Astrocyte (in vitro differentiated cells and primary cell): ENCODE data around the gene PRKAG3. TPM values are rescaled to one million over a fixed set of nuclear protein-coding genes. Genes with fewer than 3 reads are reported as not detected.
A peak's percentile ranks its signal among the peaks of the same experiment; 100 is the strongest.

Source experiments
- DNase-seq: peaks from one replicate; pipeline ENCODE4 v3.0.0-alpha.2; 2010; ENCODE audit warnings: low read depth
- FAIRE-seq: peaks from 2 replicates; lab custom pipeline; 2011; peaks lifted over from hg19 to GRCh38; lab: Jason Lieb, UNC
- H2AFZ ChIP-seq: 2 replicates; pipeline ENCODE4 v1.6.0; 2012; ENCODE audit warnings: low read depth, low read length, inconsistent platforms
- H3K27ac ChIP-seq: 2 replicates; pipeline ENCODE4 v1.5.1; 2011; ENCODE audit warnings: low read depth, low read length, inconsistent platforms
- H3K27me3 ChIP-seq: 2 replicates; pipeline ENCODE4 v1.6.0; 2011; ENCODE audit warnings: low read length, inconsistent platforms; ENCODE audit not compliant: insufficient read depth
- H3K36me3 ChIP-seq: 2 replicates; pipeline ENCODE4 v1.5.1; 2011; ENCODE audit warnings: low read length, inconsistent platforms; ENCODE audit not compliant: insufficient read depth
- H3K4me1 ChIP-seq: 2 replicates; pipeline ENCODE4 v1.5.1; 2011; ENCODE audit warnings: low read length, inconsistent platforms; ENCODE audit not compliant: insufficient read depth
- H3K4me2 ChIP-seq: 2 replicates; pipeline ENCODE4 v1.6.0; 2012; ENCODE audit warnings: low read length, inconsistent platforms
- H3K4me3 ChIP-seq: 2 replicates; pipeline ENCODE4 v1.5.1; 2011; ENCODE audit warnings: low read depth, mild to moderate bottlenecking, low read length, inconsistent platforms; ENCODE audit not compliant: insufficient read depth
- H3K79me2 ChIP-seq: 2 replicates; pipeline ENCODE4 v1.6.0; 2012; ENCODE audit warnings: mild to moderate bottlenecking, low read length, inconsistent platforms; ENCODE audit not compliant: insufficient read depth
- H3K9ac ChIP-seq: 2 replicates; pipeline ENCODE4 v1.6.0; 2012; ENCODE audit warnings: mild to moderate bottlenecking, low read length, inconsistent platforms
- H3K9me3 ChIP-seq: 2 replicates; pipeline ENCODE4 v1.5.1; 2012; ENCODE audit warnings: low read depth, mild to moderate bottlenecking, low read length, inconsistent platforms; ENCODE audit not compliant: insufficient read depth
- H4K20me1 ChIP-seq: 2 replicates; pipeline ENCODE4 v1.6.0; 2012; ENCODE audit warnings: low read length, inconsistent platforms; ENCODE audit not compliant: insufficient read depth
- H3K27ac Mint-ChIP-seq: one replicate; pipeline ENCODE4 v1.8.0; 2021; ENCODE audit warnings: mild to moderate bottlenecking, mixed read lengths; ENCODE audit not compliant: unreplicated experiment
- H3K27me3 Mint-ChIP-seq: one replicate; pipeline ENCODE4 v1.8.0; 2021; ENCODE audit warnings: low read depth, mixed read lengths; ENCODE audit not compliant: unreplicated experiment
- H3K36me3 Mint-ChIP-seq: one replicate; pipeline ENCODE4 v1.8.0; 2021; ENCODE audit warnings: low read depth, mixed read lengths; ENCODE audit not compliant: unreplicated experiment
- H3K4me1 Mint-ChIP-seq: one replicate; pipeline ENCODE4 v1.8.0; 2021; ENCODE audit warnings: low read depth, mixed read lengths; ENCODE audit not compliant: unreplicated experiment
- H3K4me3 Mint-ChIP-seq: one replicate; pipeline ENCODE4 v1.8.0; 2021; ENCODE audit warnings: mild to moderate bottlenecking, moderate library complexity, mixed read lengths; ENCODE audit not compliant: unreplicated experiment
- H3K9me3 Mint-ChIP-seq: one replicate; pipeline ENCODE4 v1.8.0; 2021; ENCODE audit warnings: mild to moderate bottlenecking, mixed read lengths; ENCODE audit not compliant: unreplicated experiment
- EZH2 ChIP-seq: IDR thresholded peaks from 2 replicates; pipeline ENCODE4 v1.6.1; 2012; ENCODE audit warnings: mild to moderate bottlenecking, low read length, inconsistent platforms; ENCODE audit not compliant: insufficient read depth
- total RNA-seq: library from RNA; stranded (reverse); gene quantifications from 2 replicates; pipeline ENCODE4 v1.2.1, GENCODE V29; 2021
- TF ChIP-seq, protein P1 (sequence below): IDR thresholded peaks from 2 replicates; pipeline ENCODE4 v1.5.1; 2011; ENCODE audit warnings: low read depth, mild to moderate bottlenecking, inconsistent platforms, low read length, moderate library complexity; ENCODE audit not compliant: insufficient read depth

PRKAG3 gene
- total RNA-seq, 1 donor from 2014 or later = not detected

DNA sequence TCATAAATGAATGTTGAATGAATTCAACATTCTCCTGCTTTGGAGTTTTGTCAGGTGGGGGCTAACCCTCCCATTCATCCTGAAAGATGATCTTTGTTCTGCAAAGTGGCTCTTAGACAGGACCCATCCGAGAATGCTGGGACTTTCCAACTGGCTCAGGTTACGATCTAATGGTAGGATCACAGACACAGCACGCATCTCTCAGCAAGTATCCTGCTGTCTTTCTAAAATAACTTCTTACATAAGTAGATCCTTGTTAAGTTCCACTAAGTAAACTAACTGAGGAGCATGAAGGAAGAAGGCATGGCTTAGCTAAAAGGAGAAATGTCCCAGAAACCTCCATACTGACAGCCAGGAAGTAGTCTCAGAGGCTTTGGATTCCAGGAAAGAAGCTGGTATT, 26.0 kb downstream of the PRKAG3 start:
- H3K4me1 Mint-ChIP-seq = peaks cover 6% of the 10 kb centered on the region
- H3K79me2 ChIP-seq = no peaks in the 10 kb centered on the region
- no peaks in the 10 kb centered on the region for H4K20me1 ChIP-seq
- peak overlapping the region; percentile 97 for H3K27ac Mint-ChIP-seq
- peak; percentile 41 for DNase-seq
- no peak overlapping the region for H3K4me3 Mint-ChIP-seq
- no peak overlapping the region for H3K27ac ChIP-seq
- TF ChIP-seq, protein P1, sequence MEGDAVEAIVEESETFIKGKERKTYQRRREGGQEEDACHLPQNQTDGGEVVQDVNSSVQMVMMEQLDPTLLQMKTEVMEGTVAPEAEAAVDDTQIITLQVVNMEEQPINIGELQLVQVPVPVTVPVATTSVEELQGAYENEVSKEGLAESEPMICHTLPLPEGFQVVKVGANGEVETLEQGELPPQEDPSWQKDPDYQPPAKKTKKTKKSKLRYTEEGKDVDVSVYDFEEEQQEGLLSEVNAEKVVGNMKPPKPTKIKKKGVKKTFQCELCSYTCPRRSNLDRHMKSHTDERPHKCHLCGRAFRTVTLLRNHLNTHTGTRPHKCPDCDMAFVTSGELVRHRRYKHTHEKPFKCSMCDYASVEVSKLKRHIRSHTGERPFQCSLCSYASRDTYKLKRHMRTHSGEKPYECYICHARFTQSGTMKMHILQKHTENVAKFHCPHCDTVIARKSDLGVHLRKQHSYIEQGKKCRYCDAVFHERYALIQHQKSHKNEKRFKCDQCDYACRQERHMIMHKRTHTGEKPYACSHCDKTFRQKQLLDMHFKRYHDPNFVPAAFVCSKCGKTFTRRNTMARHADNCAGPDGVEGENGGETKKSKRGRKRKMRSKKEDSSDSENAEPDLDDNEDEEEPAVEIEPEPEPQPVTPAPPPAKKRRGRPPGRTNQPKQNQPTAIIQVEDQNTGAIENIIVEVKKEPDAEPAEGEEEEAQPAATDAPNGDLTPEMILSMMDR = no peak
- TF ChIP-seq EZH2 = no peak
- no peaks in the 10 kb centered on the region for H3K36me3 ChIP-seq
- no peak overlapping the region for H2AFZ ChIP-seq
- H3K27me3 Mint-ChIP-seq = no peaks in the 10 kb centered on the region
- H3K4me1 ChIP-seq = peaks cover 13% of the 10 kb centered on the region
- H3K4me3 ChIP-seq = no peak overlapping the region
- H3K9me3 ChIP-seq = no peaks in the 10 kb centered on the region
- H3K36me3 Mint-ChIP-seq = peaks cover 5% of the 10 kb centered on the region
- H3K27me3 ChIP-seq = no peaks in the 10 kb centered on the region
- H3K9me3 Mint-ChIP-seq = peaks cover 9% of the 10 kb centered on the region
- no peak for FAIRE-seq
- H3K9ac ChIP-seq = peak overlapping the region; percentile 4
- peak overlapping the region; percentile 34 for H3K4me2 ChIP-seq

- Mint-ChIP-seq H3K4me3 (no peak overlapping the region), H3K4me1 (peaks cover 6% of the 10 kb centered on the region), H3K27ac (no peak overlapping the region), H3K27me3 (no peaks in the 10 kb centered on the region), H3K36me3 (peaks cover 5% of the 10 kb centered on the region), H3K9me3 (peaks cover 9% of the 10 kb centered on the region)
- Histone ChIP-seq H3K27me3 (peaks cover 3% of the 10 kb centered on the region), H3K27ac (no peak overlapping the region), H3K9me3 (no peaks in the 10 kb centered on the region), H3K4me1 (peaks cover 13% of the 10 kb centered on the region), H3K4me3 (no peak overlapping the region), H3K9ac (no peak overlapping the region), H4K20me1 (no peaks in the 10 kb centered on the region), H3K79me2 (no peaks in the 10 kb centered on the region), H3K4me2 (no peak overlapping the region), H2AFZ (no peak overlapping the region), H3K36me3 (no peaks in the 10 kb centered on the region)
- DNase-seq = no peak
- TF ChIP-seq, protein P1 = no peak
- no peak for TF ChIP-seq EZH2
- FAIRE-seq = no peak
Observed at GRCh38 chr2:218804817-218805216, 26.8 kb downstream of the PRKAG3 start.

- no peak overlapping the region for H3K4me3 ChIP-seq
- no peak overlapping the region for H3K9ac ChIP-seq
- H3K9me3 ChIP-seq = no peaks in the 10 kb centered on the region
- H3K79me2 ChIP-seq = no peaks in the 10 kb centered on the region
- H3K27ac Mint-ChIP-seq = no peak overlapping the region
- H3K36me3 ChIP-seq = no peaks in the 10 kb centered on the region
- TF ChIP-seq, protein P1 = no peak
- TF ChIP-seq EZH2 = no peak
- no peaks in the 10 kb centered on the region for H4K20me1 ChIP-seq
- H3K4me3 Mint-ChIP-seq = no peak overlapping the region
- DNase-seq = no peak
- H3K27ac ChIP-seq = no peak overlapping the region
- FAIRE-seq = no peak
- H3K27me3 Mint-ChIP-seq = no peaks in the 10 kb centered on the region
- H3K9me3 Mint-ChIP-seq = peaks cover 9% of the 10 kb centered on the region
- H3K4me2 ChIP-seq = no peak overlapping the region
- H3K27me3 ChIP-seq = peaks cover 6% of the 10 kb centered on the region
- peaks cover 18% of the 10 kb centered on the region for H3K4me1 ChIP-seq
- no peak overlapping the region for H2AFZ ChIP-seq
- peaks cover 6% of the 10 kb centered on the region for H3K4me1 Mint-ChIP-seq
- peaks cover 5% of the 10 kb centered on the region for H3K36me3 Mint-ChIP-seq
Observed at GRCh38 chr2:218802386-218802994, 29.1 kb downstream of the PRKAG3 start.
